Activated naive CD4-positive, alpha-beta T cell (primary cell): ENCODE measurements around the gene RNU7-1.

ENCODE experiments used
- DNase-seq, 4 experiments: peaks; one replicate each; lab custom pipeline; 2025; lab: John Stamatoyannopoulos, UW

The RNU7-1 gene

GRCh38 chr12:6917491-6918231 is 26.0 kb upstream of the RNU7-1 start:
- DNase-seq = no peak

- DNase-seq = no peak
These were observed 24.0 kb upstream of the RNU7-1 start for GRCh38 chr12:6919588-6919987.

GRCh38 chr12:6921539-6921938 is 22.1 kb upstream of the RNU7-1 start:
- DNase-seq = no peak

GRCh38 chr12:6921996-6922946 is 21.3 kb upstream of the RNU7-1 start:
- no peak for DNase-seq

- no peak for DNase-seq
These were observed 20.4 kb upstream of the RNU7-1 start for GRCh38 chr12:6923003-6923732.

- DNase-seq = no peak
These were observed 19.8 kb upstream of the RNU7-1 start for GRCh38 chr12:6923851-6924250.

- DNase-seq = no peak
These were observed 18.4 kb upstream of the RNU7-1 start for GRCh38 chr12:6925239-6925539.

- no peak for DNase-seq
These were observed 17.9 kb upstream of the RNU7-1 start for GRCh38 chr12:6925540-6926279.

GRCh38 chr12:6927379-6928021 is 16.1 kb upstream of the RNU7-1 start, which contains the start of gene ATN1:
Gene ATN1 (plus strand): TSS chr12:6927959. CDS start chr12:6934002, 6,043 bp downstream.
- peak in 2 of 4 experiments; percentile 22 to 46 for DNase-seq

GRCh38 chr12:6928022-6928702 is 15.5 kb upstream of the RNU7-1 start:
- DNase-seq = no peak

- no peak for DNase-seq
These were observed 14.8 kb upstream of the RNU7-1 start for GRCh38 chr12:6928703-6929407.

GRCh38 chr12:6929466-6930452 is 13.9 kb upstream of the RNU7-1 start:
- DNase-seq = no peak

- DNase-seq = no peak
These were observed 10.8 kb upstream of the RNU7-1 start for GRCh38 chr12:6932766-6933165.

GRCh38 chr12:6934110-6934509 is 9.5 kb upstream of the RNU7-1 start:
- no peak for DNase-seq

GRCh38 chr12:6935371-6936193 is 8.0 kb upstream of the RNU7-1 start:
- no peak for DNase-seq

- no peak for DNase-seq
These were observed 7.4 kb upstream of the RNU7-1 start for GRCh38 chr12:6936194-6936635.

- peak in 2 of 4 experiments; percentile 32 to 49 for DNase-seq
These were observed 6.8 kb upstream of the RNU7-1 start for GRCh38 chr12:6936636-6937480.
